GM12875 (cell line): ENCODE measurements around the gene TBC1D25.

Source experiments
- H3K4me3 ChIP-seq: one replicate; pipeline ENCODE4 v1.5.1; 2011; ENCODE audit warnings: low read depth, low read length, control low read depth
- TF ChIP-seq, protein P1 (sequence below): IDR thresholded peaks from 2 replicates; pipeline ENCODE4 v1.5.1; 2011; ENCODE audit warnings: low read depth, mild to moderate bottlenecking, control low read depth, inconsistent platforms, low read length, moderate library complexity, borderline replicate concordance; ENCODE audit not compliant: insufficient read depth

The TBC1D25 gene

GRCh38 chrX:48509245-48509590 is 30.3 kb upstream of the TBC1D25 start:
- H3K4me3 ChIP-seq: peak overlapping the region; percentile 78
- TF ChIP-seq, protein P1, sequence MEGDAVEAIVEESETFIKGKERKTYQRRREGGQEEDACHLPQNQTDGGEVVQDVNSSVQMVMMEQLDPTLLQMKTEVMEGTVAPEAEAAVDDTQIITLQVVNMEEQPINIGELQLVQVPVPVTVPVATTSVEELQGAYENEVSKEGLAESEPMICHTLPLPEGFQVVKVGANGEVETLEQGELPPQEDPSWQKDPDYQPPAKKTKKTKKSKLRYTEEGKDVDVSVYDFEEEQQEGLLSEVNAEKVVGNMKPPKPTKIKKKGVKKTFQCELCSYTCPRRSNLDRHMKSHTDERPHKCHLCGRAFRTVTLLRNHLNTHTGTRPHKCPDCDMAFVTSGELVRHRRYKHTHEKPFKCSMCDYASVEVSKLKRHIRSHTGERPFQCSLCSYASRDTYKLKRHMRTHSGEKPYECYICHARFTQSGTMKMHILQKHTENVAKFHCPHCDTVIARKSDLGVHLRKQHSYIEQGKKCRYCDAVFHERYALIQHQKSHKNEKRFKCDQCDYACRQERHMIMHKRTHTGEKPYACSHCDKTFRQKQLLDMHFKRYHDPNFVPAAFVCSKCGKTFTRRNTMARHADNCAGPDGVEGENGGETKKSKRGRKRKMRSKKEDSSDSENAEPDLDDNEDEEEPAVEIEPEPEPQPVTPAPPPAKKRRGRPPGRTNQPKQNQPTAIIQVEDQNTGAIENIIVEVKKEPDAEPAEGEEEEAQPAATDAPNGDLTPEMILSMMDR: no peak

- peak overlapping the region; percentile 78 for H3K4me3 ChIP-seq
- TF ChIP-seq, protein P1: no peak
Observed at GRCh38 chrX:48509619-48510018, 29.9 kb upstream of the TBC1D25 start.

DNA sequence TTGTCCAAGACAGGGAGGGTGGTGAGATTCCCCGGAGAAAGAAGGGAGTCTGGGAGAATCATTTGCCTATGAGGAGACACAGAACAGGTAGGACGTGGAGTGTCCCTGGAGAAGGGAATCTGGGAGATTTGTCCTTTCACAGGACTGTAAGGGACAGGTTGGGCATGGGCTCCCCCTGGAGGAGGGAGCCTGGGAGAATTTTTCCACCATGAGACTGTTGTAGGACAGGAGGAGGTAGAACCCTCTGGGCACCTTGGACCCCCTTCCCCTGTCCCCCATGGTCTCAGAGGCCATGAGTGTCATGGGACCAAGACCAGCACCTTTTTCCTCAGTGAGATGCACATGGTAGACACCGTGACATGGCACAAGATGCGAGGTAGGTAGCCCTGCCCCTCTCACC is 28.0 kb upstream of the TBC1D25 start:
- TF ChIP-seq, protein P1: 0 out of 2 replicates have a peak, but pooled peaks have one; percentile 9
- no peak overlapping the region for H3K4me3 ChIP-seq

DNA sequence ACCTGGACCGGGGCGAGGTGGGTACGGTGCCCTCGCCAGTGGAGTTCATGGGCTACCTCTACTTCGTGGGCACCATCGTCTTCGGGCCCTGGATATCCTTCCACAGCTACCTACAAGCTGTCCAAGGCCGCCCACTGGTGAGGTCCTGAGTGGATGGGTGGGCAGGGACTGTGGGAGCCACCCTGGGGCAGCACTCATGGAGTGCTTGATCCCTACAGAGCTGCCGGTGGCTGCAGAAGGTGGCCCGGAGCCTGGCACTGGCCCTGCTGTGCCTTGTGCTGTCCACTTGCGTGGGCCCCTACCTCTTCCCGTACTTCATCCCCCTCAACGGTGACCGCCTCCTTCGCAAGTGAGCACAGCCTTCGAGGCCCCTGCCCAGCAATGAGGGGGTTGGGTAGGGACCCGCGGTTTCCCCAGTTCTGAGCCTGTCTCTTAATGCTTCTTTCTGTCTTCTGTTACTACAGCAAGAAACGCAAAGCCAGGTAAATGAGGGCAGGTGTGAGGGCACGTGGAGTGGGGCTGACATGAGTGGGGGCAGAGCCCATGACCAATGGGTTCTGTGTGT is 27.1 kb upstream of the TBC1D25 start:
- no peak overlapping the region for H3K4me3 ChIP-seq
- TF ChIP-seq, protein P1: no peak

DNA sequence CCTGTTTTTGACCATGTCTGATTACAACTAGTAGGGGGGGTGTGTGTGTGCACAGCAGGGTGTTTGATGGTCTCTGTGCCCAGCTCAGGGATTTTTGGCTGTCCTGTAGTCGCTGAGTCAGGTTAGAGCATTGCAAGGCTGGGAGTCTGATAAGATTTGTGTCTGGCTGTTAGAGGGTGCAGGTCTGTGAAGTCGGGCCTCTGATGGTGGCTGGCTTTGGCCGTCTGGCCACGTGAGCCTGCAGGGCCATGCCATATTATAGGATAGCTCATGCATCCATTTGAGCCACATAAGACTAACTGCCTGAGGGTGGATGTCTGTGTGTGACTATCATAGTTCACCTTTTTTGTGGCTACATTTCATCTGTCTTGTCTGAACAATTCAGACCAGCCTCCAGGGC is 25.8 kb upstream of the TBC1D25 start:
- TF ChIP-seq, protein P1: no peak
- H3K4me3 ChIP-seq: no peak overlapping the region

- no peak overlapping the region for H3K4me3 ChIP-seq
- TF ChIP-seq, protein P1: no peak
Observed at GRCh38 chrX:48514126-48514806, 25.2 kb upstream of the TBC1D25 start.

- no peak overlapping the region for H3K4me3 ChIP-seq
- TF ChIP-seq, protein P1: no peak
Observed at GRCh38 chrX:48514868-48515460, 24.6 kb upstream of the TBC1D25 start.
